ENCODE results near the gene BCL7A. TPM values are rescaled to one million over a fixed set of nuclear protein-coding genes. Genes with fewer than 3 reads are reported as not detected.

Gene BCL7A
- total and polyA plus RNA-seq, 10 of the 15 experiments (the other 5 are each of a cell fraction or from before 2014, with no cell fraction given), result 0.37 to 17.2 (median 11.7) TPM

- no peak for DNase-seq (ENCODE audit: low read depth, low spot score)
- Histone ChIP-seq H4K20me1 (ENCODE audit: control insufficient read depth, insufficient read depth) (no peaks in the 10 kb centered on the region), H3K36me3 (ENCODE audit: control insufficient read depth in 2 of 2, insufficient read depth in 2 of 2, low read length in 1 of 2) (no peaks in the 10 kb centered on the region; a peak in 2 of 4 replicates), H3K27me3 (replicated peaks in 1 of 2; ENCODE audit: control insufficient read depth in 2 of 2, insufficient read depth in 2 of 2, low read length in 1 of 2) (no peaks in the 10 kb centered on the region), H3K4me2 (ENCODE audit: control insufficient read depth, insufficient read depth) (no peak overlapping the region), H3K27ac (ENCODE audit: control insufficient read depth, insufficient read depth) (no peak overlapping the region), H3K4me1 (ENCODE audit: control insufficient read depth, insufficient read depth, low read length) (no peaks in the 10 kb centered on the region; the same call in 1 of the 2 replicates), H3K9me3 (replicated peaks; ENCODE audit: control insufficient read depth, insufficient read depth, low read length) (no peaks in the 10 kb centered on the region; the same call in 2 of the 3 replicates), H2AFZ (ENCODE audit: control insufficient read depth, low read depth, low read length) (no peak overlapping the region), H3K9ac (ENCODE audit: control insufficient read depth, insufficient read depth, low read length) (no peak overlapping the region), H3K4me3 (no peak overlapping the region), H3K79me2 (ENCODE audit: control insufficient read depth, insufficient read depth, low read length) (no peaks in the 10 kb centered on the region)
- ChIA-PET RAD21 (ENCODE audit: unreplicated experiment) (no interaction called here), POLR2A (no interaction called here), CTCF (interaction anchor here (1.3 kb wide), 1 partner anchor 13 kb away, joined by 3 read pairs; no protein-coding TSS in a partner anchor), SMC1A (ENCODE audit: uncharacterized antibody, unreplicated experiment) (no interaction called here)
- in situ Hi-C loops (cut with MboI) (no loop called here), intact Hi-C loops (cut with micrococcal nuclease; ENCODE audit: unreplicated experiment) (no loop called here)
- TF ChIP-seq ETV6 (conservative IDR thresholded peaks at IDR 0.05 in 1 of 2, IDR thresholded peaks at IDR 0.05 in 1 of 2; ENCODE audit: borderline replicate concordance in 1 of 2, low read depth in 1 of 2) (no peak), ZBTB4 (CRISPR knock-in tag; IDR thresholded peaks at IDR 0.05) (no peak), RB1 (IDR thresholded peaks at IDR 0.05; ENCODE audit: borderline replicate concordance) (no peak), CTCF (IDR thresholded peaks at IDR 0.05 in 2 of 3, conservative IDR thresholded peaks at IDR 0.05 in 1 of 3; ENCODE audit: control insufficient read depth in 2 of 3, extremely low read depth in 1 of 3, insufficient read depth in 1 of 3, low read depth in 3 of 3, low read length in 3 of 3) (no peak), PML (IDR thresholded peaks at IDR 0.05; ENCODE audit: low read length) (no peak), BCL11A (IDR thresholded peaks at IDR 0.05; ENCODE audit: low read depth, low read length) (no peak), NBN (IDR thresholded peaks at IDR 0.05) (no peak), RAD21 (IDR thresholded peaks at IDR 0.05; ENCODE audit: insufficient read depth, low read depth, low read length) (no peak), NR2F1 (conservative IDR thresholded peaks at IDR 0.05) (no peak), IRF4 (IDR thresholded peaks at IDR 0.05; ENCODE audit: low read depth, low read length) (no peak), CEBPB (IDR thresholded peaks at IDR 0.05; ENCODE audit: borderline replicate concordance in 1 of 2, low read depth in 2 of 2, low read length in 2 of 2) (no peak), POU2F2 (IDR thresholded peaks at IDR 0.05; ENCODE audit: borderline replicate concordance, low read depth, low read length) (no peak), SMARCA5 (IDR thresholded peaks at IDR 0.05) (no peak), RELA (IDR thresholded peaks at IDR 0.05; ENCODE audit: borderline replicate concordance, partially characterized antibody) (no peak), STAT1 (conservative IDR thresholded peaks at IDR 0.05) (no peak), RFX5 (IDR thresholded peaks at IDR 0.05; ENCODE audit: low read depth, low read length) (no peak)
- ATAC-seq, result no peak
- no peak for FAIRE-seq
- WGBS (ENCODE audit: insufficient coverage, insufficient replicate concordance, low lambda C conversion rate, missing lambda C conversion rate), result 100% methylated on average over 8 of the region's 9 CpGs
- BruUV-seq (replicated peaks), result no TSS peak
Observed at GRCh38 chr12:122093098-122093883, 71.6 kb downstream of the BCL7A start.

Measured in GM12878 (cell line).